ENCODE results near the gene SLC6A16.

DNA sequence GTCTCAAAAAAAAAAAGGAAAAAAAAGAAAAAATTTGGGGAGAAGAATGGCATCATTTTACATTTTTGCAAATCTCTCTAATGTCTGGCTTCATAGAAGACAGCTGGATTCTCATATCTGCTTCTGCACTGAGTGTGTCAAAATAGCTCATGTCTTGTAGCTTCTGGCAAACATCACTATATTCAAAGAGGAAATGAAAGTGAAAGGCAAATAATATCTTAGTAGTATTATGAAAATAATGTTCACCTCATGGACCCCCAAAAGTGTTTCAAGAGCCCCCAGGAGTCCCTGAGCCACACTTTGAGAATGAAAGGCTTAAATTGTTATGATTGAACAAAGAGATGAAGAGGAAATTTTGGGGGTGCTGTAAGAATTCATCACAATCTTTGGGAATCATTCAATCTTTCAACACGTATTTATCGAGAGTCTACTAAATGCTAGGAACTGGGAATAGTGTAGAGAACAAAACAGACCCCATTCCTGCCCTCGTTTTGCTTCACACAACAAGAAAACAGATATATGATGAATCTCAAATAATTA, 1.2 kb upstream of the SLC6A16 start:
- TF ChIP-seq POLR2AphosphoS5 (IDR thresholded peaks at IDR 0.05) = no peak
- TF ChIP-seq, protein P1, sequence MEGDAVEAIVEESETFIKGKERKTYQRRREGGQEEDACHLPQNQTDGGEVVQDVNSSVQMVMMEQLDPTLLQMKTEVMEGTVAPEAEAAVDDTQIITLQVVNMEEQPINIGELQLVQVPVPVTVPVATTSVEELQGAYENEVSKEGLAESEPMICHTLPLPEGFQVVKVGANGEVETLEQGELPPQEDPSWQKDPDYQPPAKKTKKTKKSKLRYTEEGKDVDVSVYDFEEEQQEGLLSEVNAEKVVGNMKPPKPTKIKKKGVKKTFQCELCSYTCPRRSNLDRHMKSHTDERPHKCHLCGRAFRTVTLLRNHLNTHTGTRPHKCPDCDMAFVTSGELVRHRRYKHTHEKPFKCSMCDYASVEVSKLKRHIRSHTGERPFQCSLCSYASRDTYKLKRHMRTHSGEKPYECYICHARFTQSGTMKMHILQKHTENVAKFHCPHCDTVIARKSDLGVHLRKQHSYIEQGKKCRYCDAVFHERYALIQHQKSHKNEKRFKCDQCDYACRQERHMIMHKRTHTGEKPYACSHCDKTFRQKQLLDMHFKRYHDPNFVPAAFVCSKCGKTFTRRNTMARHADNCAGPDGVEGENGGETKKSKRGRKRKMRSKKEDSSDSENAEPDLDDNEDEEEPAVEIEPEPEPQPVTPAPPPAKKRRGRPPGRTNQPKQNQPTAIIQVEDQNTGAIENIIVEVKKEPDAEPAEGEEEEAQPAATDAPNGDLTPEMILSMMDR (IDR thresholded peaks at IDR 0.05) = no peak

All from sigmoid colon (tissue), 4 donors.